ENCODE data around the gene GPX4.

GRCh38 chr19:1064661-1065605, 38.9 kb upstream of the GPX4 start:
- TF ChIP-seq, protein P1, sequence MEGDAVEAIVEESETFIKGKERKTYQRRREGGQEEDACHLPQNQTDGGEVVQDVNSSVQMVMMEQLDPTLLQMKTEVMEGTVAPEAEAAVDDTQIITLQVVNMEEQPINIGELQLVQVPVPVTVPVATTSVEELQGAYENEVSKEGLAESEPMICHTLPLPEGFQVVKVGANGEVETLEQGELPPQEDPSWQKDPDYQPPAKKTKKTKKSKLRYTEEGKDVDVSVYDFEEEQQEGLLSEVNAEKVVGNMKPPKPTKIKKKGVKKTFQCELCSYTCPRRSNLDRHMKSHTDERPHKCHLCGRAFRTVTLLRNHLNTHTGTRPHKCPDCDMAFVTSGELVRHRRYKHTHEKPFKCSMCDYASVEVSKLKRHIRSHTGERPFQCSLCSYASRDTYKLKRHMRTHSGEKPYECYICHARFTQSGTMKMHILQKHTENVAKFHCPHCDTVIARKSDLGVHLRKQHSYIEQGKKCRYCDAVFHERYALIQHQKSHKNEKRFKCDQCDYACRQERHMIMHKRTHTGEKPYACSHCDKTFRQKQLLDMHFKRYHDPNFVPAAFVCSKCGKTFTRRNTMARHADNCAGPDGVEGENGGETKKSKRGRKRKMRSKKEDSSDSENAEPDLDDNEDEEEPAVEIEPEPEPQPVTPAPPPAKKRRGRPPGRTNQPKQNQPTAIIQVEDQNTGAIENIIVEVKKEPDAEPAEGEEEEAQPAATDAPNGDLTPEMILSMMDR (IDR thresholded peaks at IDR 0.05; ENCODE audit: low read length): peak; percentile 67
- no peak for TF ChIP-seq EZH2 (IDR thresholded peaks at IDR 0.05; ENCODE audit: borderline replicate concordance, low read length)

Measured in OCI-LY1 (cell line).